Measurements from ENCODE around the gene MIX23.

DNA sequence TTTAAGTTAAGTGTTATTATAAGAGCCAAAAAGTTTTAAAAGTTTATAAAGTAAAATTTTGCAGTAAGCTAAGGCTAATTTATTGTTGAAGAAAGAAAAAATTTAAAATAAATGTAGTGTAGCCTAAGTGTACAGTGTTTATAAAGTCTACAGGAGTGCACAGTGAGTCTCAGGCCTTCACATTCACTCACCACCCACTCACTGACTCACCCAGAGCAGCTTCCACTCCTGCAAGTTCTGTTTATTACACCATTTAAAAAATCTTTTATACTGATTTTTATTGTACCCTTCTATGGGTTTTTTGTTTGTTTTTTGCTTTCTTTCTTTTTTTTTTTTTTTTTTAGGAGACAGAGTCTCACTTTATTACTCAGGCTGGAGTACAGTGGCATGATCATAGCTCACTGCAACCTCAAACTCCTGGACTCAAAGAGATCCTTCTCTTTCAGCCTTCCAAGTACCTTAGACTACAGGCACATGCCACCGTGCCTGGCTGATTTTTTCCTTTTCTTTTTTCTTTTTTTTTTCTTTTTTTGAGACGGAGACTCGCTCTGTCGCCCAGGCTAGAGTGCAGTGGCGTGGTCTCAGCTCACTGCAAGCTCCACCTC is 32.1 kb downstream of the MIX23 start:
- no peak for TF ChIP-seq CTCF (IDR thresholded peaks at IDR 0.05; ENCODE audit: insufficient read depth, low read depth, low read length)
- TF ChIP-seq EZH2 (IDR thresholded peaks at IDR 0.05; ENCODE audit: insufficient read depth, low read length): no peak
